ENCODE measurements around the gene WEE2.
"Not testable (repeated sequence)": the region's sequence is repeated elsewhere in the genome, so short reads cannot be mapped to it uniquely, and the experiment has no call there.

Gene WEE2
- 0 to 0.06 reads per million in 2 experiments for total RNA-seq

DNA sequence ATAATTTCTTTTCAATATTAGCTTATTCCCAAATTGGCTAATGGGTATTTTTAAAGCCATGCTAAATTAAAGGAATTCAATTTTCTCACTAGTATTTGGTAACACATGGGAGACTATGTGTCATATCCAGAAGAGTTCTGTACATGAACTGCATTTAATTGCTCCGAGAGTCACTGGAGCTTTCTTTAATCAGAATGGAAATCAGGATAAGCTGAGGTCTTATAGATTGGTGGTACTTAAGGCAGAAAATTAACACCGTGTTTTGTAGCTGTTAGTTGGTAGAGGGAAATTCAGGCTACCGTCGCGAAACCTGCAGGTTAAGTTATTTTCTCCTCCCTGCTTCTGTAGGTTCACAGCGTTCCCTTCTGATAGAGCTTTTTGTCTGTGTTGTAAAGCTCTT, at the start of gene WEE2:
TSS of gene WEE2 (plus strand) at position 3 of the 400 bp plus-strand sequence. CDS start 406 bp downstream, outside the sequence.
- no peak for DNase-seq (ENCODE audit: low read depth)

DNA sequence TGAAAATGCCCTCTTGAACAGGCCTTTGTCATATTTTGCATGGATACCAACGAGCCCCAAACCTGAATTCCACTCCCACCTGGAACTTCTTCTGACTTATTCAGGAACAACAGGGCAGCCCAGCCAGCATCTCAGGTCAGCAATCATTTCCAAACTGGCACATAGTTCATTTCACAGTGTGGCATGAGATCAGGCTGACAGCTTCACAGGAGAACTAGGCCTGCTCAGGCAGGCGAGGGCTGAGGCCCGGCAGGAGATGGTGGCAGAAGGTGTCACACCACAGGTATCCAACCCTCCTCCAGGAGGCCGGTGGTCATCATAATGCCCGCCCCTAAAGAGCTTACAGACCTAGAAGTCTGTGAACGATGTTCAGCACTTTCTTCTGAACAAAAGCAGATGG, 48.7 kb upstream of the WEE2 start:
- no peak for DNase-seq (ENCODE audit: low read depth)

DNA sequence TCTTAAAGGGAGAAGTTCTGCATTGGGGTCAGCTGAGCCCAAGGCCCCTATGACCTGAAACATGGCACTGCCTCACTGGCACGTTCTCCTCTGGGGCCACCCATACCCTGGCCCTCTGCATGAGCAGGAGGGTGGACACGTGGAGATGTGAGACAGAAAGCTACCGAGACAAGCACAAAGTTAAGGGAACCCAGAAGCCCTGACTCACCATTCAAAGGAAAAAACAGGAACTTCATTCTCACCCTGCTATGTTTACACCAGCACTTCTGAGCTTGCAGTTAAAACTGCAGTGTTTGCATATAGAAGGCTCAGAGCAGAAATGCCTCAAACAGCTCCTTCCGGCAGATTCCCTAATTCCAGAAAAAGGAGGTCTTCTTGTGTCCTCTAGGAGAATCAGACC, 47.9 kb upstream of the WEE2 start:
- no peak for DNase-seq (ENCODE audit: low read depth)

DNA sequence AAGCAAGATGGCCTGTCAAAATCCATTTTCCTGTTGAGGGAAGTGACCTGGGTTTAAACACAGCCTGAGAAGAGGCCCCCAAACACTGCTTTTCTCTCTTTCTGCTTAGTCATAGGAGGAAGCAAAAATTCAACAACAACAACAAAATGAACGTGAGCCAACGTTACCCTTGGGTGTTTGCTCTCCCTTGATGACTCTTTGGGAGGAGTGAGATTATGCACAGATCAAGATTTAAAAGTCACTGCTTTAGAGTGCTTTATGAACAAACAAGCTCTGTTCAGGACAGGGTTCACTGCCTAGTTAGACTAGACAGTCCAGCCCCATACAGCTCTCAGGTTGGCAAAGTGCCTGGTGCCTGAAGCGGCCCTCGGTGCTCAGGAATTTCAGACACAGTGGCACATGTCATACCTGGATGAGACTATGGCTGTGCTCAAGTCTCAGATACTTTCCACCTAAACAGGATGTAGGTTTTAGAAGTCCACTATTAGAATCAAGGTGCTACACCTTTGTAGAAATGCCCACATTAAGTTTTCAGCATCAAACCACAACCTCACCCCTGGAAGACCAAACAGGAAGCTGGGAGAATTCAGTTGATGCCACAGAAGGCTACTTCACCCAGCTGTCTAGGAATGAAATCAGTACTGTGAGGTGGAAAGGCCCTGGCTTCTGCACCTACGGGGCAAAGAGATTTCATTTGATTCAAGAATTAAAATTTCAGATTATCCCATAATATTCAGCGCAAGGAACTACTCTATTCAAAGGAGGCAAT, 44.9 kb upstream of the WEE2 start:
- DNase-seq (ENCODE audit: low read depth), result no peak

DNA sequence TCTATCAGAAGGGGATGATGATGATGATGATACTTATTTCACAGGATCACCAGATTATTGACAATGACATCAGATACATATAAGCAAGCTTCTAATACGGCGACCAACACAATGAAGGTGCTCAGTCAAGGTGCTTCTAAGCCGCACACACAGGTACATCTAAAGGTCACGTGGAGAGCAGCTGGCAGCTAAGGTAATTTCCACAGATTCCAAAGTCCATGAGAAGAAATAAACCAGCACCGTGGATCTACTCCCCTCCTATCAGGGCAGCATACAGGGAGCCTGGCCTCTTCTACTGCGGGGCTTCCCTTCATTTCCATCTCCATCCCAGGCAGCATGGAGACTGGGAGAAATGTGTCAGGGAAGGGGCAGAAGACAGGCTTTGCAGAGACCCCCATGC, 43.7 kb upstream of the WEE2 start:
- DNase-seq (ENCODE audit: low read depth), result no peak

DNA sequence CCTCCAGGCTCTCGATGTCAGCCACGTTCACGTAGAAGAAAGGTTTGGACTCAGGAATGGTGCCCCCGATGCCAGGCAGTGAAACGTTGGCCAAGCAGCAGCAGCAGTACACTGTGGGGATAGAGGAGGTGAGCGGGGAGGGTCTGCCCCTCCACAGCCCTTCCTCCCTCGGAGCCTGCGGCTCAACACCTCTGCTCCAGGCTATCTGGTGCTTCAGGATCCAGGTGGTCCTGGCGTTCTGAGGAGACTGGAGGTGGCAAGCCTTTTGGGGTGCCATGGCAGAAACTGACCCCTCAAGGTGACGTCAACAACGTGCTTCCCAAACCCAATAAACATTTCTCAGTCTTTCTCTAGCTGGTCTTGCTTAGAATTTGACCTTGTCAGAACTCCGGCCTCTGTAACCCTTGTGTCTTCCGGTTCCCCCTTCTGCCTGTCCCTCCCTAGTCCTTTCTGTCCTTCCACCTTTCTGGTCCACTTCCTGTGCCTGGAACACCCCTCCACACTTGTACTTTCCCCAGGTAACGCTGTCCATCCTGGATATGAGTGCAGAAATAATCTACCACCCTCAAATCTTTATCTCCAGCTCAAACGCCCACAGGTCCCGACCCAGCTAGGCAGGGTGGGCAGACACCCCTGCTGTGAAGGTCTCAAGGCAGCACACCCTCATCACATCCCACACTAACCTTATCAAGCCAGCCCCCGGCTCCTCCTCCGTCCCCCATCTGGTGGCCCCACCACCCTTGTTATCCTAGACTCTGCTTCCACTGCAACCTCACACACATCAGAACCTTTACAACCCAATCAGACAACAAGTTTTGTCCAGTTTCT, 42.7 kb upstream of the WEE2 start:
- no peak for DNase-seq (ENCODE audit: low read depth)

DNA sequence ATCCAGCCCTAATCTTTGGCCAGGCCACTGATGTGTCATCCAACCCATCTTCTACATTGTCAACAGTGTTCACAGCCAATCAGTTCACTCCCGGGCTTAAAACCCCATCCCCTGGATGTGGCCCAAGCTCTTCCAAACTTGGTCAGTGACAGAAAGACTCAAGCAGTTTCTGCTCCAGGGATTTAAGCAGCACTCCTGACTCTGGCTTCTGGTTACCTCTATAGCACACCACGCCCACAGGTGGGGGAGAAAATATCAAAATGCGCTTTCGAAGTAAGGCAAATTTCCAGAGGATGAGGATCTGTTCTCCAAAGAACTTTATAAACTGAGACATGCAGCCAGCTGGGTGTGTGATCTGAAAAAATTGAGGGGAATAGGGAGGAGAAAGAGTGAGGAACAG, 42.1 kb upstream of the WEE2 start:
- no peak for DNase-seq (ENCODE audit: low read depth)

DNA sequence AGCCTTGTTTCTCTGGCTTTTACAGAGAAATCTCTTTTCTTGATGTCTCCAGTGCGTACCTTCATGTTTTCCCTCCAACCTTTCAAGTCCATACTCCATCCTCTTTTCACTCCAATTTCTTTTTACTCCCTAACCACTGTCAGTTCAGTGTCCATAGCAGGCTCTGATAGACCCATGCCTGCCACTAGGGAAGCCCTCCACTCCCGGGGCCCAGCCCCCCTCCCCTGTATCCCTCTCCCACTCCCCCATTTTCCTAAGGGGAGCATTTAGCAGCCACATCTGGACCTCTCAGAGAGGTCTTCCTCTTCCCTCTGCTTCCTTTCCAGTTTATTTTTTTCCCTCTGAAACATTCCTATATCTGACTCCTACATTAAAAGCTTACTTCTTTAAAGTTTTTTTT, 39.3 kb upstream of the WEE2 start:
- no peak for DNase-seq (ENCODE audit: low read depth)

DNA sequence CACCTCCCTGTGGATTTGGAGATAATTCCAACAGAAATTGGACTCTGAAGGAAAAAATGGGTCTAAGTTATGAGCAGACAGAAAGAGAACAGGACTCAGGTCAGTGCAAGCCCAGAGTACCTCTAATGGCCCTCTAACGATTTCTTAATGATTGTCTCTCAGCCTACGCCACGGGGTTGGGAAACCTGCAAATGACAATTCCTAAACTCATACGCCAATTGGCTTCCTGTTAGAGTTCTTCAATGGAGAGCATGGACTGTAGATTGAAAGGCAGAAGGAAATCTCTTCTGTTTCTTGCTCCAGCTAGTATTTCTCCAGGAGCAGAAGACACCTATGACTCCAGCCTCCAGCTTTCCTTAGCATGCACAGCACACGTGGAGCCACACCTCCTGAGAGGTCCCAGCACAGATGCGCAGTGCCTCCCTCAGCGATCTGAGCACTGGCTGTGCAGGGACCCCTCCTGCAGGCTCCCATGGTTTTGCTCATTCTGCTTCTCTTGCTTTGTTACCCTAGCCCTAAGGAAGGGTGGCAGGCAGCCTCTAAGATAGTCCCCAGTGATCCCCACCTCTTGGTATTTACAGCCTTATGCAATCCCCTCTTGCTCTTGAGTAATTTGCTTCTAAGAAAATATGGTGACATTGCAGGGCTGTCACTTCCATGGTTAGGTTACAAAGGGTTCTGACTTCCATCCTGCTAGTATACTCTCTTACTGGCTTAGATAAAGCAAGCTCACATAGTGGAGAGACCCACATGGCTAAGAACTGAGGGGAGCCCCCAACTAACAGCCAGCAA, 36.3 kb upstream of the WEE2 start:
- no peak for DNase-seq (ENCODE audit: low read depth)

DNA sequence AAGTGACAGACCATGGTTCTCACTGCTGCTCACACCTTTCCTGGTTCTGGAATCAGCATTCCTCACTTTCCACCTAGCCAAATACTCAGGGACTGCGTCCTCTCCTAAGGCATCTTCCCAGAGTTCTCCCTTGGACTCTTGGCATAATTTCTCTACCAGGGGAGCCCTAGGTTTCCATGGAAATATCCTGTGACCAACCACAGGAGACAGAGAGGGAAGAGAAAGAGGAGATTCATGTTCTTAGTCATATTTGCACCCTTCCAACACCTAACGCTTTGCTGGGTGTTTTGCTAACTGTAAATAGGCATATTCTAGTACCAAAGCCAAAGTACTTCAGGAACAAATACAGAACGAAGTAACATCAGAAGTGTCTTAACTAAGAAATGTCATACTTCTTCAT, 34.8 kb upstream of the WEE2 start:
- DNase-seq (ENCODE audit: low read depth), result no peak

DNA sequence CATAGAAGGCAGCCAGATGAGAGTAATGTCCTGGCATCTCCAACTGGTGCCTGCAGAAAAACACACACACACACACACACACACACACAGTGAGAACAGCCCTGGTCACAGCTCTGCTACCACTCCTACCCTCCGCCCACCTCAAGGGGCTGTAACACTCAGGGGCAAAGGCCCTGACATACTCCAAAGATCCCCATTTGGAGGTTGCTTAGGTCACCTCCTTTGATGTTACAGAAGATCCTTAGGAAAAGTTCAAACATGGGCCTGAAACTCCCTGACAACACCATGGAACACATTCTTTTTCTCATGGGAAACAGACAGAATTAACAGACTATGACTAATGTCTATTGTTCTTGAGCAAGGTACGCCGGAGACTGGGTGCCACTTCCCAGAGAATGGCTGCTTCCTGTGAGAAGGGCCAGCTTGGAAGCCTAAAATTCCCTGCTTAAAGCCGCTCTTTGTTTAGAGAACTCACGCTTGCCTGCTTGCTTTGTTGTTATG, 33.9 kb upstream of the WEE2 start:
- DNase-seq (ENCODE audit: low read depth), result no peak

DNA sequence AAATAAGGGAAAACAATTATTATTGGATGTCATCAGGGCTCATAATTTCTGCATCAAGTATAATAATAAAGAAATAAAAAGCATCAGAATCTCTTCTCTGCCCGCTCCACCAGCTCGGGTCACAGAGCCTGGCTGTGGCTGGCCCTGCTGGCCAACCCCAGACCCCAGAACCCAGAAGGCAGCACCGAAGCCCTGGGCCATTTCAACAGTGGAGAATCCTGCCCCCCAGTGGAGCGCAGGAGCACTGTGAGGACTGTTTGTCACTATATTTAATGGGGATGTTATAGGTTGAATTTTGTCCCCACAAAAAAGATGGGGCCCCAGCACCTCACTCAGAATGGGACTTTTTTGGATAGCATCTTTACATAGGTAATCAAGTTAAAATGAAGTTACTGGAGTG, 33.5 kb upstream of the WEE2 start:
- DNase-seq (ENCODE audit: low read depth), result no peak

DNA sequence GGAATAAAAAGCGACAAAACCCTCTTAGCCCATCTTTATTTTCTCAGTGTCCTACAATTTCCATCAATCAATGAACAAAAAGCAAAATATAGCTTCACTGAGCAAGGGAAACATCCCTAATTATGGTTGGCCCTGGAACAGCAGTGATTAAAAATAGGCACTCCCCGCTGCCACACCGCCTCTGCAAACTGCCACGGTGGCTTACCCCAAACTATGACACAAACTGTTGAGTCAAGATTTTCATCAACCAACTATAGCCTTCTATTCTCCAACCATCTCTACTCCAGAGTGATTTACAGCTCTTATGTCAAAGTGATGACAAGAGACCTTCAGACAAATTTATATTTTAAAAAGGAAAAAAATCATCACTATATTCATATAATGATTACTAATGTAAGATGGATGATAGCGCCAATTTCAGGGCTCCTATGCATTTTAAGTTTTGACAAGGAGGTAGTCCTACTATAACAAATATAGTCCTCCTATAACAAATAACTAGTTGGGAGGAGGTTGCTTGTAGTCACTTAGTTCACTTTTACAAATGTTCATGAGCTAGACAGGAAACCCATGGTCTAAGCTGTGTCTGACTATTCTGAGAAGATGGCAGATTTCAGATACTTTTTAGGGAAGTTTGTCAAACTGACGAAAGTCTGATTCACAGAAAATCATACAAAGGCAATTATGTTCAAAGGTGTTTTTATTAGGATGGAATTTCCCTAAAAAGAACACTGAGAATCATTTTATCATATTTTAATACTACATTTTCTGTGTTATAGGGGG, 32.5 kb upstream of the WEE2 start:
- DNase-seq (ENCODE audit: low read depth), result no peak

DNA sequence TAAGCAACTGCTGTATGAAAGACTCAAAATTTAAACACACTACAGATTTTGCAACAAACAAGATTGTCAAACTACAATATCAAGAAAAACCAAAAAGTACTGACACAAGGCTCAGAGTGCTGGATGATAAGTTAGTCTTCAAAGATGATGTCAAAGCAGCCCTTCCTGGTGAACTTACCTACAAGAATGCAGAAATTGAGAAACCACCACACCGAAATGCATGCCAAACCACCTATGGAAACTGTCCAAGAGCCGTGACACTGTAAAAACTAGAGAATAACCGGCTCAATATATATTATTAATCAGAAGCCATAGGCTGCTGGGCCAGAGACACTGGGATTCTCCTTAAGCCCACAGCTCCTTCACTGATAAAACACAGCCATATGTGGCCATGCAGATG, 31.5 kb upstream of the WEE2 start:
- DNase-seq (ENCODE audit: low read depth), result no peak

DNA sequence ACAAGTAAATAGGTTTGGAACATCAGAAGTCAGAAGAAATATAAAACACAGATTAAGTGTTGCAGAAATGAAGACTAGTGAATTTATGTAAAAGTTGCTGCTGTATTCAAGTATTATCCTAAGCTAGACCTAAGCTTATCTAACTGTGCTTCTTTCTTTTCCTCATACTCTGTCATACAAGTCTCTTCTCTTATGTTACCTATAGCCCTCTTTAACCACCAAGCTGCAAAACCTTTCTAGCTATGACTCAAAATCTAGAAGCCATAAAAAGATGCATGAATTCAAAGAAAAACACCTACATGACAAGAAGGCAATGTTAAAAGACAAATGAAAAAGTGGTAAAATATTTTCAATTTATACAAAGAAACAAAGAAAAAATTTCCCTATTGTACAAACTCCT, 29.1 kb upstream of the WEE2 start:
- no peak for DNase-seq (ENCODE audit: low read depth)

DNA sequence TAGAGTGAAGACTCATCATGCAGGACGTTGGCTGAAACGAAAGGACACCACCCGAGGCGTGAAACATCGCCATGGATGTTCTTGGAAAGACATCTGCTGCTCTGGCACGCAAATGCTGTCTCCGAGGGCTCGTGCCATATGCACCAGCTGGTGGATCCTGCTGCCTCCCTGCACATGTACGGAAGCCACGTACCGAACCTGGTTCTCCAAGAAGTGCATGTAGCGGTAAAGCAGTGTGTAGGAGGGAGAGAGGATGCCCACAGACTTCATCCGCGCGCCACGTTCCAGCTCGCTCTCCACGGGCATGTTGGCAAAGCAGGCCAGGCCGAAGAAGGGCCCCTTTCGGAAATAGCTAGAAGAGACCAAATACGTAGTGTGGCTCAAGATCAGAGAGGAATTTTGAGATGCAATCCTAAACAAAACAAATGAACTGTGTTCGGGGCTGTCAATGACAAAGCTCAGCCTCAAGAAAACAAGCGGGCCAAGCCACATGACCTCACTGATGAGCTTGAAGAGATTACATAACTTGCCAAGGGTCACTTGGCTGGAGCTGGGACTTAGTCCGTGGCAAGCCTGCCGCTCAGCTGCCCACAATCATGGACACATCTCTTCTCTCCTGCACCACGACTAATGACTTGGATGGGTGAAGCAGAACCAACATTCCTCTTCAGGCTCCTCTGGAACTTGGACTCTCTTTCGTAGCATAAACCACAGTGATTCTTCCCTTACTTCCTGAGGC, 22.7 kb upstream of the WEE2 start:
- no peak for DNase-seq (ENCODE audit: low read depth)

DNA sequence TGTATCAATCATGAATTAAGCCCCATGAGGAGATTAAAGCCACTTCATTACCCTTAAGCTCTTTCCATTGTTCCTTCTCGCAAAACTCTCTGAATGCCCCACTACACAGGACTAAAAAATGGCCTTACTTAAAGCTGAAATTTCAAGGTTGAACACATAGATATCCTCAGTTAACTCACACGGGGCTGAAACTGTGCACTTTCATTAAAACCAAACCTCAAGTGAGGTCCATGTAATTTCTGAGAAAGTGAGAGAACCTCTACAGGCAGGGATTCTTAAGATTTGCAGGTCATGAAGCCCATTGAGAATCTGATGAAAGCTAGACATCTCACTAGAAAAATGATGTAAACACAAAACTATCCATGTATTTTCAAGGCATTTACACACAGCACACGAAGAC, 22.1 kb upstream of the WEE2 start:
- no peak for DNase-seq (ENCODE audit: low read depth)

DNA sequence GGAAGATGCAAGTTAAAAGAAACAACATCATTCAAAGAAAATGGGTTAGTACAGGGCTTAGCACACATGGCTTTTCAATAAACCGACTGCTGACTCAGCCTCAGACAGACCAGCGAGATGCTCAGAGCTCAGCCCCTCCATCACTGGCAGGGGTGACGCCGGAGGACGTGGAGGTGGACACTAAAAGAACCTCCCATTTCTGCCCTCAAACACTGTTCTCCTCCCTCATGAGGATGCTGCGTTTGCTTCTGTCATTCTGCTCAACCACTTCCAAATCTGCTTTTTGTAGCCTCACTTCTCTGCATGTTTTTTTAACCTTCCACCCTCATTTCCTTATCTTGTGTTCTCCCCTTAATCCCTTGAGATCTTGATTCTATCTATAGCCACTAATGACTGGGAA, 21.5 kb upstream of the WEE2 start:
- DNase-seq (ENCODE audit: low read depth), result no peak

DNA sequence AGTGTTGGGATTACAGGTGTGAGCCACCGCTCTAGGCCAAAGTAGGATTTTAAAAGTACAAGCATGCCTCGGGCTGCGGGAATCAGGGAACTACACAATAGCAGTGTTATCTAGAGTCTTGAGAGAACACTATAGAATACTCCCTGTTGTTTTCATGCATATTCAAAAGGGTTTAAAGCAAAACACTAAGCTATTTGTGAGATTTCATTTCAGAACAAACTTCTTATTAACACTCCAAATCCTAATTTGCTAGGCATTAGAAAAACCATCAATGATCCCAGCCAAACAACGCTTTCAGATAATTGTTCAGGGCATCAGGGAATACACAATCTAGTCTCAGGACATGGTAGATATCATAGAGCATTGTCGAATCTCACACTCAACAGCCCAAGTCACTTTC, 20.1 kb upstream of the WEE2 start:
- no peak for DNase-seq (ENCODE audit: low read depth)

DNA sequence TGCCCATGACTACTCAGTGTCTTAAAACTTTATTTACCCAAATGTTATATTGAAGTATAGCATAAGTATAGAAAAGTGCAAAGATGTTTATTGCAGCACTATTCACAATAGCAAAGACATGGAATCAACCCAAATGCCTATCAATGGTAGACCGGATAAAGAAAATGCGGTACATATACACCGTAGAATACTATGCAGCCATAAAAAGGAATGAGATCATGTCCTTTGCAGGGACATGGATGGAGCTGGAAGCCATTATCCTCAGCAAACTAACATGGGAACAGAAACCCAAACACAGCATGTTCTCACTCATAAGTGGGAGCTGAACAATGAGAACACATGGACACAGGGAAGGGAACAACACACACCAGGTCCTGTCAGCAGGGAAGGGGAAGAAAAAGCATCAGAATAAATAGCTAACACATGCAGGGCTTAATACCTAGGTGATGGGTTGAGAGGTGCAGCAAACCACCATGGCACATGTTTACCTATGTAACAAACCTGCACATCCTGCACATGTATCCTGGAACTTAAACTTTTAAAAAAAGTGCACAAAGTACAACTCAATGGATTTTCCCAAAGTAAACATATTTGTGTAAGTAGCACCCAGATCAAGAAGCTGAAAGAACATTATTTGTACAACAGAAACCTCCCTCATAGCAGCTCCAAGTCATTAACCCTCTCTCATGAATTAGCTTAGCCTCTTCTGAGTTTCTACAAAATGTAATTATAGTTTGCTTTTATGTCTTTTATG, 18.9 kb upstream of the WEE2 start:
- not testable (repeated sequence) for DNase-seq (ENCODE audit: low read depth)
